GM18951 (cell line): Measurements from ENCODE around the gene CLIC5.

Experiments
- POLR2A ChIP-seq: IDR thresholded peaks from 4 replicates; pipeline ENCODE4 v1.6.1; 2011; ENCODE audit warnings: mild to moderate bottlenecking; ENCODE audit not compliant: insufficient read length, insufficient read depth; ENCODE audit errors: extremely low read depth
- in situ Hi-C: fragments of 300-500 bp; cut with MboI; formaldehyde crosslinking; loops from one replicate; pipeline ENCODE4 v1.12.0; 2022; ENCODE audit warnings: low sequenced_read_pairs, mixed read lengths, inconsistent platforms; ENCODE audit not compliant: unreplicated experiment

The CLIC5 gene

GRCh38 chr6:46048646-46049297 is 33.1 kb upstream of the CLIC5 start:
- in situ Hi-C loops: no loop called here
- TF ChIP-seq POLR2A: no peak

- TF ChIP-seq POLR2A: no peak
- in situ Hi-C loops: no loop called here
These were observed 31.0 kb upstream of the CLIC5 start for GRCh38 chr6:46046558-46047174.

- TF ChIP-seq POLR2A: no peak
- in situ Hi-C loops: no loop called here
These were observed 29.4 kb upstream of the CLIC5 start for GRCh38 chr6:46044881-46045617.

GRCh38 chr6:46042355-46042999 is 26.8 kb upstream of the CLIC5 start:
- TF ChIP-seq POLR2A: no peak
- in situ Hi-C loops: no loop called here

- in situ Hi-C loops: no loop called here
- no peak for TF ChIP-seq POLR2A
These were observed 24.6 kb upstream of the CLIC5 start for GRCh38 chr6:46040288-46040687.

GRCh38 chr6:46039646-46040045 is 24.0 kb upstream of the CLIC5 start:
- in situ Hi-C loops: no loop called here
- TF ChIP-seq POLR2A: no peak

GRCh38 chr6:46036911-46037310 is 21.3 kb upstream of the CLIC5 start:
- in situ Hi-C loops: no loop called here
- no peak for TF ChIP-seq POLR2A

- in situ Hi-C loops: no loop called here
- TF ChIP-seq POLR2A: no peak
These were observed 19.6 kb upstream of the CLIC5 start for GRCh38 chr6:46035242-46035641.

GRCh38 chr6:46032110-46032998 is 16.7 kb upstream of the CLIC5 start:
- in situ Hi-C loops: no loop called here
- no peak for TF ChIP-seq POLR2A

GRCh38 chr6:46029602-46030001 is 13.9 kb upstream of the CLIC5 start:
- TF ChIP-seq POLR2A: no peak
- in situ Hi-C loops: no loop called here

- TF ChIP-seq POLR2A: no peak
- in situ Hi-C loops: no loop called here
These were observed 10.6 kb upstream of the CLIC5 start for GRCh38 chr6:46026307-46026706.

- in situ Hi-C loops: no loop called here
- TF ChIP-seq POLR2A: no peak
These were observed 9.9 kb upstream of the CLIC5 start for GRCh38 chr6:46025573-46025972.
